Stimulated activated CD4-positive, alpha-beta T cell treated with anti-CD3 and anti-CD28 coated beads, Interleukin-4, amount 100 ng/mL, for 1 hour (primary cell): ENCODE data around the gene SIX3.

Experiments used
- DNase-seq: peaks from one replicate; pipeline ENCODE4 v3.0.0-alpha.2; 2020

Gene SIX3

DNA sequence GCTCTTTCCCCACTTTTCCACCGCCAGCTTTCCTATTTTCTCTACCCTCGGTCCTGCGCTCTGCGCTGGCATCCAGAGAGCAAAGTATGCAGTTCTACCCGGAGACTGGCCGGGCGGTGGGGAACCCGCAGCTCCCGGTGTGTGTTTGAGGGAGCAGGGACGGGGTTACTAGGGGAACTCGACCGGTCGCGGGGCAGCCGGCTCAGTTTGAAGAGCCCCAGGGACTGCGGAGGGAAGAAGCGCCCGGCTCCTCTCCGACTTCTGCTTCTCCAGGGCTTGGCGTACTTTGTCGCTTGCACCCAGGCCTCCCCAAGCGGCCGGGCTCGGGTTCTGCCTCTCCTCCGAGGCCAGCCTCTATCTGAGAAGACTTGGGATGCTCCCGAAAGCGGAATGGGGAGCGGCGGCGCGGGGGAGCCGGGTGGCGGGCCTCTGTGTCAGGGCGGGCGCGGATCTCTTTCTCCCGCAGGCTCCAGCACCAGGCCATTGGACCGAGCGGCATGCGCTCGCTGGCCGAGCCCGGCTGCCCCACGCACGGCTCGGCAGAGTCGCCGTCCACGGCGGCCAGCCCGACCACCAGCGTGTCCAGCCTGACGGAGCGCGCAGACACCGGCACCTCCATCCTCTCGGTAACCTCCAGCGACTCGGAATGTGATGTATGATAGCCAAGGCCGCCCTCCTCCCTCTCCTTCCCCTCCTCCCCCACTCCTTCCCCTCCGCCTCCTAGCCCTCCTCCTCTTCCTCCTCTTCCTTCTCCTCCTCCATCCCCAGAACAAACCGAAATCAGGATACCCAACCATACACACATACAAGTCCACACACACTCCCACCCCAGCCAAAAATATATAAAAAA, 2.8 kb downstream of the SIX3 start:
- DNase-seq, result no peak

DNA sequence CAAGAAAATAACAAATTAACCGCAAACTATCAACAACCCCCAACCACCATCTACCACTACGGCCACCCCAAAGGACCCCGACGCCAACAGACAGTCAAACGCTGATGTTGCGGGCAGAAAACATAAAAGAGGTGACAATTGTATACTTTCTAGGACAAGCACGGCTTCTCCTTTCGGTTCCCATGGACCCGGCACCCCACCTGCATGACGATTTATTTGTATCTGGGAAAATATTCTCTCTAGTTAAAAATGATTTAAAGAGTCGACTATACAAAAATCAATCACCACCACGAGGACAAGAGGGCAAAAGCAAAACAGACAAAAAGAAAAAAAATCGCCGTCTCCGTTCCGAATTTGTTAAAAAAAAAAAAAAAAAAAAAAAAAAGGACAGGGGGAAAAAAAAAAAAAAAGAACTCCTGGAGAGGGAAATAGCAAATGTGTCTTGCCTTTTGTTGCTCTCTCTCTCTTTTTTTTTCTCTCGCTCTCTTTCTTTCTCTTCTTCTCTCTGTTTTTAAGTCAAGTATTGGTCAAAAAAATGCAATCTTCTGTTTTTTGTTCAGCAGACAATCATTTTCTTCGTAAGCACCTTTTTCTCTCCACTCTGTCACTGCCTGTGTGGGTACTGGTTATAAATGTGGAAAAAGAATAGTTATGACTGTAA, 3.6 kb downstream of the SIX3 start:
- no peak for DNase-seq

DNA sequence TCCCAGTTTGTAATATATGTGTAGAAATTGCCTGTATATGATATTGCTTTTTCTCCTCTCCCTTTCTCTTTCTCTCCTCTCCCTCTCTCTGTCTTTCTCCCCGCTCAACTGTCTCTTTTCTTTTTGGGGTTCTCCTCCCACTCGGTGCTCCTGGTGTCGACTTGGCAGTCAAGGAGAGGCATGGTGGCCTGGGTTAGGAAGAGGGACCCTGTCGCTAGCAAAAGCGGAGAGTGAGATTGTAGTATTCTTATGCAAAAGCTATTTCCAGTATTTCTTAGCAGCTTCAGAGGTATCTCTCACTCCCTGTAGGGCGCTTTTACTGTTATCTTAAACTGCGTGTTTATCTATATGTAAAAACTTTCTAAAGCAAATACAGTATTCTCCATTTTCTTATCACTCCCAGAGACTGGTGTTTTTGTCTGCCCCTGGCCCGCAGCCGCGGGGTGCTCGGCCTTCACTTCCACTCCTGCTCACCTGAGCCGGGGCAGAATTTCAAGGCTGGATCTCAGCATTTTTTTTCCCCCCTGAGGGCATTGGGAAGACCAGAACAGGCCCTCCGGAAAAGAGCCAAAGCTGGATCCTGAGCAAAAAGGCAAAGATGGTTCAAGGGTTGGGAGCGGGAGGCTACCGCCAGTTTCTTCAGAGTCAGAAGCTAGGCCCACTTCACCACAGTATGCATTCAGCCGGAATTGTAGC, 4.3 kb downstream of the SIX3 start:
- no peak for DNase-seq

DNA sequence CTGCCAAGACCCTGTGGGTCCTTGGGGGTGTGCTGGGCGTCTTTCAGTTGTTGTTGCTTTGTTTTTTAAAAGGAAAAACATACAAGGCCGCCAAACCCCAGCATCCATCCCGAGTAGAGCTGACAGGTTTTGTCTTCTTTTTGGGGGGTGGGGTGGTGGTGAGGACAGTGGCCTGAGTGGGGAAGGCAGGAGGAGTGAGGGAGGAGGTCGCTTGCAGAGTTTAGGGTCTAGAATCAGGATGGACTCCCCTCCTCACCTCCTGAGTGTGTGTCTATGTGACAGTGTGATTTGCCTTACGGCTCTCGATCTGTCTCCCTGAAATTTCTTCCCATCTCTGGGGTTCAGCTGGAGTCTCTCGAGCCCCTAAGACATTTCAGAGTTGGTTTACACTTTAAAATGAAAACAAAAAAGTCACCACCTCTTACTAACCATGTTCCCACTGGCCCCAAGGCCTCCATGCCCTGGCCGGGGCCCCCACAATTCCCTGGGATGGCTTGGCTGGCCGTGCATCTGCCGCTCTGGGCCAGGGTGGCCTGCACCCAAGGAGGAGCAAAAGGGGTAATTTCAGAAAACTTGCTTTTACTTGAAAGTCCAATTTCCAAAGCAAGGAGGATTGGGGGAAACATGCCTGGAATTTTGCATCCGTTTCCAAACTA, 5.0 kb downstream of the SIX3 start:
- no peak for DNase-seq

DNA sequence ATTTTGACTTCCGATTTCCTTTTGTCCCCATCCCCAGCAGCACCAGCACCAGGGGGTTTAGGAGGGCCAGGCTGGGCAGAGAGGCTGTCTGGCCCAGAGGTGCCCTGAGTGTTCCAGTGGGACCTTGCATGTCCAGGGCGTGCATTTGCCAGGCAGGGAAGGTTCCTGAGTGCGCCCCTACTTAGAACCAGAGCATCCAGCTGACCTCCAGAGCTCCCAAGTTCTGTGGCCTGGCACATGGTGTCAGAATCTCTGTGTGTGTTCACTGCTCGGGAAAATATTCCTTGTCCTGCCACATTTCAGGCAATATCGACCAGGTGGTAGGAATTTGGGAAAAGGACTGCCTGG, 5.5 kb downstream of the SIX3 start:
- no peak for DNase-seq

DNA sequence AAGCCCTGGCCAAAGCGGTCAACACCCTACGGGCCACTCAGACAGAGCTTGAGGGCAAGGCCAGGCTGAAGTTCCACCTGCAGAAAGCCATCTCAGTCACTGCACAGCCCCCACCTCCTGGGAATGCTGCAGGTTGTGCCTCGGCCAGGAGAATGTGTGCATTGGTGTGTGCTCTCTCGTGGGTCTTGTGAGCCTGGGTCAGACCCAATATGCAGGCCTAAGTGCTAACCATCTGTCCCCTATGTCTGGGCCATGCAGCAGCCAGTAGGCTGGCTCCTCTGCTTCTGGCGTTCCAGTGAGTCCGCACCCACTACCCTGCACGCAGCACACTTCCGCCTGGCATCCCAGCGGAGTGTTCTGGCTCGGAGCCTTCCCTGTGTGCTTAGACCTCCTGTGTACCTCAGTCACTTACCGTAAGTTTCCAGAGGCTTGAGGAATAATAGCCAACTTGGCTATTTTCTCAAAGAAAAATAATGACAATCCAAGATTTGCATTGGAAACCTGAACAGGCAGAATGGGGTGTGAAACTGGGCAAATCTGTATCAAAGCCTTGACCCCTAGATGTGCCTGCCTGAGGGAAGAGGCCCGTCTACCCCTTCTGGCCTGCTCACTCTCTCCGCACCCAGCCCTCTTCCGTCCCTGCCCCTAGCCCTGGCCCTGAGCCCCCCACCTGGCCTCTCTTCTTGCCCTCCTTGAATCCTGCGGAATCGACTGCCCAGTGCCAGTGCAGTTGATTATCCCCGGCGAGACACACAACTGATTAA, 7.2 kb downstream of the SIX3 start:
- DNase-seq, result no peak

DNA sequence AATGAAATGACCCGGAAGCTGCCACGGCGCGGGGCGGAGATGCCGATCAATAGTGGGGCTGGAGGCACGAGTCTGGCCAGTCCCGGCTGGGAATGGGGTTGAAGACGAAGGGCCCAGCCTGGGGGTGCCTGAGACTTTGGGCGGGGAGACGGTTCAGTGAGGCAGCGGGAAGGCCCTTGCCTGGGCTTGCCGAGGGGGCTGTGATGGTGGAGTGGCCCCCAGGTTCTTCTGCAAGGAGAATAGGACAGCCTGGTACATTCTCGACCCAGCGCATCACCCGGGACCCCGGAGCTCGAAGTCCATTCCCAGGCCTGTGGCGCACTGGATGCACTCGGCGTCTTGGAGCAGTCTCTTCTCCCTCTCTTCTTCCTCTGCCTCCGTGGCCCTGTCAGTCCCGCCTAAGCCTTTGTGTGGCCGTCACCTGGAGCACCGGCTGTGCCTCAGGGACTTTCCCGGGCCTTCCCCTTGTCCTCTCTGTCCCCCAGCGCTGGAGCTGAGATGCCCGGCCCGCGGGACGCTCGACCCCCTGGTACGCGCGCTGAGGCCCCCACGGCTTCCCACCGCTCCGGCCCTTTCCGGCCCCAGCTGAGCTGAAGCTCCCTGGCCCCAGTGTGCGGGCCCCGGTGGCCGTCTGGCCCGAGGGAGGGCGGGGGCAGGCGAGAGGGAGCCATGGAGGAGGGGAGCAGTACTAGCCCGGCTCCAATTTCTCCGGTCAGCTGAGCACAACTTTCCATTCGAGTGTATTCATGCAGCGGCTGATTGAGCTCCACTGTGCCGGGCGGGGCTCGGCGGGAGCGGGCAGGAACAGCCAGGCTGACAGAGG, 8.0 kb downstream of the SIX3 start:
- DNase-seq, result no peak

DNA sequence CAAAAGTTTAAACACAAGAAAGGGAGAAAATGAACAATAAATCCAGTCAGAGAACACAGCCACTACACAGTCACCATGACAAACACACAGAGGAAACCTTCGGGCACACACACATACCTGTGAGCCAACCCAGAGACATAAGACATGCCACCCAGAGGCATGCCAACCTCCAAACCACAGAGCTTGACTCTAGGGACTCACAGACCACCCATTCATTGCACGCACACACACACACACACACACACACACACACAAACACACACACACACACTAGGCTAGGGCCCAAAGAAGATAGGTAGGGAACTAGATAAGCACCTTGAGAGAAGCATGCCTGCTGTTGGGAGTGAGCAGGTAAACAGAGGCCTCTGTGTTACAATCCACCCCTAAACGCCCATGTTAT, 9.1 kb downstream of the SIX3 start:
- no peak for DNase-seq

DNA sequence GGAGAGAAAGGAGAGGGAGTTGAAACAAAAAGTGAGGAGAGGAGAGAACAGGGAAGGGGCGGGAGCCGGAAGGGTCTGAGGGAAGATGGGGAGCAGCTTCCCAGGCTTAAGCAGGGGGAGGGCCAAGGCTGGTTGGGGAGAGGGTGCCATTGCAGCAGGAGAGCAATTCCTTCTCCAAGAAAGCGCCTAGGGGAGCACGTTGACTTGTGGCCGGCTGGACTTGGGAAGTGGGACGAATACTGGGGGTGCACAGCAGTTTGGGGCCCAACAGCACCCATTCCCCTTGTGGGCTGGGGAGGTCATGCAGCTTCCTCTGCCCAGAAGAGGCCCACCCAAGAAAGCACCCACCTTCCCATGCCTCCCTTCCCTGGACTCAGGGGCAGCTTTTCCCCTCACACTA, 9.6 kb downstream of the SIX3 start:
- DNase-seq, result no peak

DNA sequence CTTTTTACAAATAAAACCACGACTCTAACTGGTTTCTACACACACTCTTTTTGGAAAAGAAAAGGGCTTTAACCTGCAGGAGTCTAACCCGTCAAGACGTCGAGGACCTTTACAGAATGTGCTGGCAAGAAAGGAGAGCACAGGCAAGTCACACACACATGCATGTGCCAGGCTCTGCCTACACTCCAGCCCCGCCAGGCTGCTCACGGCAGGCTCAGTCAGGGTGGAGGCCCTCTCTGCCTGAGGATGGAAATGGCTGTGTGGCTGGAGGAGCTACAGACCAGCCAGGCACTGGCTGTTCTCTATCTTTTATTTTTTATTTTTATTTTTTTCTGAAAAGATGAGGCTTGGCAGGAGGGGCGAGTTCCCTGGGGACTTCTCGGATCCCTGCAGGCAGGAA, 10.2 kb downstream of the SIX3 start:
- no peak for DNase-seq

DNA sequence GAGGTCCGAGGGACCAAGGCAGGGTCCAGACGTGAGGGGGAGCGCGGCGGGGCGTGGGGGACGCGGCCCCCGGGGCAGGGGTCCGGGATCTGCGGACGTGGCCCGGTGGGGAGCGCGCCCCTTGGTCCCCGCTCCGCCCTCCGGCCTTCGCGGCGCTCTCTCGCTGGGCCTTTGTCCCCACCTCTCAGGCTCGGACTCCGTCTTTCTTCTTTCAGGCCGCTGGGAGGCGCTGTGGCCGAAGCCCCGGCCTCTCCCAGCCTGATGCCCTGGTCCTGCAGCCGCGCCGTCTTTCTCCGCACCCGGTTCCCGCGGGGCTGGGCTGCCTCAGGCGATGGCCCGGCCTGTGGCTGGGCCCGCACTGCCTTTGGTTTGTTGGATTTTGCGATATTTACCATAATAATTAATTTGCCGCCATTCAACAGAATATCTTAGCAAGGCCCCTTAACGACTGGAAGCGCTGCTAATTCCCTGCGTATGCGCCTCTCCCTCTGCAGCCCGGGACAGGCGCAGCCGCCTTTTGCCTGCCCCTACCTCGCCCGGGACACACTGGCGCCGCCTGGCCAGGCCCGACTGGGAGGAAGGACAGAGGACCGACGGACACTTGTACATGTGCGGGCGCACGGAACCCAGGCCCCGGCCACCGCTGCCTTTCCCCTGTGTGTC, 10.8 kb downstream of the SIX3 start:
- DNase-seq, result peak; percentile 39

DNA sequence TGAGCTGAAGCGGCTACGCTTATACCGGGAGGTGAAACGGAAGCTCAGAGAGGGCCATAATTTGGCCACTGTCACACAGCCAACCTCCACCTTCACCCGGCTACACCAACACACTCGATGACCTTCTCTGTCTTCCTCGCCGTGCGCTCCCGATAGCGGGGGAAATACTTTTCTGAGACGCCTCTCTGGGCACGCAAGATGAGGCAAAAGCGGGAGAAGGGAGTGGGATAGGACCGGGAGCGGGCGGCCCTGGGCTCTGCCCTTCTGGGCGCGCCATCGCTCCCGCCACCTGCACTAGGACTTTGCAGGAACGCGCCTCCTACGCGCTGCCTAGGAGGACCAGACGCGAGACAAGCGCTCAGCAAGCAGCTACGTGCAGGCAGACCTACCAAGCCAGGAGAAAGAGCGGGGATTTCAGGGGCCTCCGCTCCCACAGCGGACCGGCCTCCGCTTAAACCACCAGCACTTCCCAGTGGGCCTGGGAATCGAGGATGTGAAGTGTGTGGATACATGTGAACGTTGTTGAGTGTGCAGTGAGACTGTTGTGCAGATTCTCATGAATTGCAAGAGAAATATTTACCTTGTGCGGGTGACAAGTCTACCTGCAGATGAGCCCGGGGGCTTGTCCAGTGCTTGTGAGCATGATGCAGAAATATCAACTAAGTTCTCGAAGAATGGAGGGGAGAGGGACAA, 11.4 kb downstream of the SIX3 start:
- DNase-seq, result no peak

DNA sequence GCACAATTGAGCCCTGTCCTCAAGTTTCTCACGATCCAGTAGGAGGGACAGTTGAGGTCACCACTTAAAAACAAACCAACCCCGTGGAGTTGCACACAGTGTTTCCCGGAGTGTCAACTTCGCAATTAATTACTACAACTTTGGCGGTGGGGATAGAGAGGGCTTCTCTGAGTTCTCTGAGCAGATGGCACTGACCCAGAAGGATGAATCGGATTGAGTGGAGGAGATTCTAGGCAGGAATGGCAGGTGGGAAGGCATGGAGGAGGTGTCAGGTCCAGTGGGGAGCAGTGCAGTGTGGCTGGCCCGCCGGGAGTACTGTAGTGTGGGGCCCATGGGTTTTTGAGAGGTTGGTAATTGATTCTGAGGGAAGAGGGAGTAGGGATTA, 12.0 kb downstream of the SIX3 start:
- no peak for DNase-seq

DNA sequence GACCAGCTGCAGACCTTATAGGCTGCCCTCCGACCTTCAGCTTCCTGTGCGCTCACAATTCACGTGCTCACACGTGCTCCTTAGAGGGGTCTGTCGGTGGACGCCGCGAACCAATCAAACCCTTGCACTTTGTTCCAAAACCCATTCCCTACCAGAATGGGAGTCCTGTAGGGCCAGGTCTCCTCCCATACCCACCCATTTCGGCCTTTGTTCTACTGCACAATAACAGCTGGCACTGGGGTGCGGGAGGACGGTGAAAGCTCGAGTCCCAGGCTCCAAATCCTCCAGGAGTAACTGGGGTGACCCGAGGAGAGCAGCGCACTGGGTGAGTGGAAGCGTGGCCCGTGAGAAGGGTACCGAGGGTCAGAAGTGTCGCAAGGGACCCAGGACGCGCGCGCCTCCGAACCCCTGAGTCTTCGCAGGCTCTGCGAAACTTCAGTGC, 13.0 kb downstream of the SIX3 start:
- no peak for DNase-seq

DNA sequence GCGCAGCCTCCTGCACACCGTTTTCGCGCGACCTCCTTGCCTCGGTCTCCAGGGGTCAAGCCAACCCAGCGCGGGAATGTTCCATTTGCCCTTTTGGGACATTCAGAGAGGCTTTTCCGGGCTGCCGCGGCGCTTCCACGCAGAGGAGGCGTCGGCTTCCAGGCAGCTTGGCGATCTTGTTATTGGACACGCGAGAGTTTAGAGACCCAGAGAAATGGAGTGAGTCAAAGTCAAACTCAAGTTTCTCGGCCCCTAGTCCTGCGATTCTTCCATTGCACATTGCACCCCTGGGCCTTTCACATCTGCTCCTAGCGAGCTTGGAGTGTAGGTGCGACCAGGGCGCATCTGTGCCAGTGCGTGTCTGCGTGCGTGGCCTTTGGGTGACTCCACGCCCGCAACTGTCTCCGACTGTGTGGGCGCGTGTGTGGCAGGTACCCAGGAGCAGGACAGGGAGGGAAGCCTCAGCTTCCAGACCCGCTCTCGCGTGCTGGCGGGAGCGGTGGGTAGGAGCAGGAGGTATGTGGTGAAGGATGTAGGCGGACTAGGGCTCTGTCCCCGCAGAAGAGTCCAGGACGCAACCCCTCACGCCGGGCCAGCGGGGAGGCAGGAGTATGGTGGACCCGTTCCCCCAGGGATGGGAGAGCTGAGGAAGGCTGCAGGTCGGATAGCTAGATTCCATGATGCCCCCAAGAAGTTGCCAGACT, 13.5 kb downstream of the SIX3 start:
- no peak for DNase-seq

DNA sequence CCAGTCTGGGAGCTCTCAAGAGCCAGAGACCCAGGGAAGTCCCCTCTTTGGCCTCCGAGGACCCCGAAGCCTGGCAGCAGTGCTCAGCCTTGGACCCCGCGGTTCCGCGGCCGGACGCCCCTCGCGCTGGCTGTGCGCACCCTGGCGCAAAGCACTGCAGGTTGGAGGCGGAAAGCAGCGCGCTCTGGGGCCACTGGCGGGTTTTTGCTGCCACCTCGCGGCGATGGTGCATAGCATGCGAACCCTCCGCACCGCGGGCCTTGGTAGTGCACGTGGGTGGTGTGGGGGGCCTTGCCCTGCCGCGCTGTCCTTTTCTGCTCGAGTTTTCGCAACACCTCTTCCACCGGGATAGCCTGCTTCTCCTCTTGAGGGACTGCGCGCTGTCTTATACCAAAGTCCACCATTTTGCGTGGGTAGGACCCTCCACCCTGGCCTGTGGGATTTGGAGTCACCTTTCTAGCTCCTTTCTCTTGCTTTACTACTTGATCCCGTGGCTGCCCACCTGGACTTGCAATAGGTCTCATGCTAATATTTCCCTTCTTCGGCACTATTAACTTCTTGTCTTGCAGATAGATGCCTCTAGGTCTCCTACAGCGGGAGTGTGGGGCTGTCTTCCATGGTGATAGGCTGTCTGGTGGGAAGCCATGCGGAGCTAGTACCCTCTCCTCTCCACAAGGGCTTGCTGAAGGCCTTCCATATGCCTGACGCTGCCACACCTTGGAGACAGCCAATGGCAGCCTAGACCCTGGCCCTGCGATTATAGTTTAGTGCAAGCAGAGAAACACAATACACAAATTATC, 14.3 kb downstream of the SIX3 start:
- peak; percentile 84 for DNase-seq

DNA sequence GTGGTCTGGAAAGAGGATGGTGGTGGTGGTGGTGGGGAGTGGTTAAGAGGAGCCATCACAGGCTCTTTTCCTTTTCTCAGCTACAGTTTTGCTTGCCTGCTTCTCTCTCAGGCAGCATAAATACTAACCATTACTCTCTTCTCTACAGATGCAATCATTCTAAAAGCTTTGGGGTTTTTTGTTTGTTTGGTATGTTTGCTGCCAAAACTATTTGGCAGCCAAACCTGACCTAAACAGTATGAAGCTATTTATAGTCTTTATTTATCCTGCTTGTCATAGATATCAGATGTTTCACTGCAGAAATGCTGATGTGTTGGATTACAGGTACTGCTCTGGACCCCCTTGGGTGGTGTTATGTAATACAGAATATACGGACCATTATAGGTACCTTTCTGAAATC, 15.3 kb downstream of the SIX3 start:
- no peak for DNase-seq

DNA sequence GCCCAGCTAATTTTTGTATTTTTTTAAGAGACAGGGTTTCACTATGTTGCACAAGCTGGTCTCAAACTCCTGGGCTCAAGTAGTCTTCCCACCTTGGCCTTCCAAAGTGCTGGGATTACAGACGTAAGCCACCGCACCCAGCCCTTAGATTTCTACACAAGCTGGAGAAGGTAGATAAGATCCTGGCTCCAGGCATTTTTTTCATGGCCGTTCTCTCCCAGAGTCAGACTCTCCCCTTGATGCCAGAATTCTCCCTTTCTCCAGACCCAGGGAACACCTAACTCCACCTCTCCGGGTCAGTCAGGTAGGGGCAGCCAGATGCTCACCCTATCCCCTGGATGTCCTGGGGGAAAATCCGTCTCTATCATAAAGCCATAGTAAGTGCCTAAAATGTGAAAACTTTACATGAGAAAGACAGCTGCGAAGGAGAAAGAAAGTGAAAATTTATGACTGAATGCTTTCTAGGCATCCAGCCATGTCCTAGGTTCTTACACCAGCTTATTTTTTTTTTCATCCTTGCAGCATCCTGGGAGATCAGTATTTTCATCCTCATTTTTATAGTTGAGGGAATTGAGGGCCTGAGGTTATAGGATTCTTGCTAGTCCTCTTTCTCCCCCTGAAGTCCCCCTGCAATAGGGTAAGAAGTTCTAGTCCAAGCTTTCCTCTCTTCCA, 16.3 kb downstream of the SIX3 start:
- DNase-seq, result no peak

DNA sequence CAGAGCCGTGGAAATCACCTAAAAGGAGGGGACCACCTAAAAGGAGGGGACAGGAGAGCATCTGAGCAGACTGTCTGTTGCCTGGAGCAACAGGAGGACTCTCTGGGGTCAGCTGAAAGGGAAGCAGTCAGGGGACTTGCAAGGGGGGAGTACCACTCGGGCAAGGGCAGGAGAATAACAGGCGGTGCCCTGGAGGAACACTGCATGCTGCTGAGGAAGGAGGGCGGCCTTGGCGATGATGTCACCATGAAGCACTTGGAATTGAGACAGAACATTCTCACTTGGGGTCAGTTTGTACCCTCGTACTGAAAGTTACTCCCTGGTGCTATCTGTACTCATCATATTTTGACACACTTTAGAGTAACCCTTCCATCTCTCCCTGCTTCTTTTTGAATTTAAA, 18.4 kb downstream of the SIX3 start:
- DNase-seq, result no peak
